Nephron (organoid): ENCODE data around the gene PALD1.

Experiments used
- H3K27ac Mint-ChIP-seq, 3 experiments: 2 replicates each; pipeline ENCODE4 v1.8.0; 2020; ENCODE audit warnings: mixed read lengths in 3 of 3, mild to moderate bottlenecking in 2 of 3, moderate library complexity in 1 of 3
- H3K27me3 Mint-ChIP-seq: 2 replicates; pipeline ENCODE4 v1.8.0; 2021; ENCODE audit warnings: low read depth, mild to moderate bottlenecking, moderate library complexity, mixed read lengths
- H3K36me3 Mint-ChIP-seq: 2 replicates; pipeline ENCODE4 v1.8.0; 2020; ENCODE audit warnings: low read depth, mixed read lengths
- H3K4me1 Mint-ChIP-seq: 2 replicates; pipeline ENCODE4 v1.8.0; 2020; ENCODE audit warnings: mixed read lengths
- H3K4me3 Mint-ChIP-seq, 3 experiments: 2 replicates each; pipeline ENCODE4 v1.8.0; 2020; ENCODE audit warnings: mild to moderate bottlenecking in 3 of 3, mixed read lengths in 3 of 3, moderate library complexity in 2 of 3
- H3K9me3 Mint-ChIP-seq: 2 replicates; pipeline ENCODE4 v1.8.0; 2020; ENCODE audit warnings: mixed read lengths
- CTCF ChIP-seq, 3 experiments: fragments of 200-600 bp; sonication (generic); IDR thresholded peaks; one replicate each; pipeline ENCODE4 v1.5.0; 2021; ENCODE audit warnings: antibody characterized with exemption in 3 of 3; ENCODE audit not compliant: unreplicated experiment in 3 of 3

The PALD1 gene

GRCh38 chr10:70493660-70494234 is 15.2 kb downstream of the PALD1 start:
- no peak overlapping the region for H3K27ac Mint-ChIP-seq
- no peak for TF ChIP-seq CTCF (IDR thresholded peaks at IDR 0.05; ENCODE audit: unreplicated experiment in 3 of 3)
- H3K36me3 Mint-ChIP-seq, result no peaks in the 10 kb centered on the region
- H3K27me3 Mint-ChIP-seq, result peaks cover under 1% of the 10 kb centered on the region
- peaks cover 6% of the 10 kb centered on the region for H3K4me1 Mint-ChIP-seq
- no peaks in the 10 kb centered on the region for H3K9me3 Mint-ChIP-seq
- H3K4me3 Mint-ChIP-seq, result no peak overlapping the region

- H3K27me3 Mint-ChIP-seq, result no peaks in the 10 kb centered on the region
- H3K4me1 Mint-ChIP-seq, result peaks cover 14% of the 10 kb centered on the region
- no peak for TF ChIP-seq CTCF (IDR thresholded peaks at IDR 0.05; ENCODE audit: unreplicated experiment in 3 of 3)
- H3K9me3 Mint-ChIP-seq, result no peaks in the 10 kb centered on the region
- no peaks in the 10 kb centered on the region for H3K36me3 Mint-ChIP-seq
- H3K4me3 Mint-ChIP-seq, result no peak overlapping the region
- H3K27ac Mint-ChIP-seq, result no peak overlapping the region
Observed at GRCh38 chr10:70494536-70494935, 16.0 kb downstream of the PALD1 start.

DNA sequence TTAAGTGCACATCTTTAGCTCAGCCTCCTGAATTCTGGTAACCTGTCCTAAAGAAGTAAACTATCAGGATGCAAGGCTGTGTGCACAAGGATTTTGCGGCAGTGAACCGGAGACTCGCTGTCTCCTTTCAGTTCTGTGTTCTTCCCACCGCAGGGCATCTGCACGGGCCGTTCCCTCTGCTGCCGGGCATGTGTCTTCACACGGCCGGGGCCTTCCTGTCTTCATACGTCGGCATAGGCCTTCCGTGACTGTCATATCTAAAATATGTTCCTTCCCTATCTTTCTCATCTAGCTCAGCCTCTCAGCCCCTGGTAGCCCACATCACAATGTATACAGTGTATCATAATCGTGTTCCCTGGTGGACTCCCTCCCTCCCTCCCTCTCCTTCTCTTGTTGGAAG is 16.4 kb downstream of the PALD1 start:
- Mint-ChIP-seq H3K36me3 (no peaks in the 10 kb centered on the region), H3K27me3 (no peaks in the 10 kb centered on the region), H3K4me3 (no peak overlapping the region), H3K4me1 (peaks cover 18% of the 10 kb centered on the region), H3K9me3 (no peaks in the 10 kb centered on the region), H3K27ac (no peak overlapping the region)
- TF ChIP-seq CTCF (IDR thresholded peaks at IDR 0.05; ENCODE audit: unreplicated experiment in 3 of 3), result no peak

- TF ChIP-seq CTCF (IDR thresholded peaks at IDR 0.05; ENCODE audit: unreplicated experiment in 3 of 3), result no peak
- Mint-ChIP-seq H3K4me3 (no peak overlapping the region), H3K36me3 (no peaks in the 10 kb centered on the region), H3K27ac (no peak overlapping the region), H3K27me3 (no peaks in the 10 kb centered on the region), H3K9me3 (no peaks in the 10 kb centered on the region), H3K4me1 (peaks cover 19% of the 10 kb centered on the region)
Observed at GRCh38 chr10:70495691-70496261, 17.2 kb downstream of the PALD1 start.

- peaks cover 19% of the 10 kb centered on the region for H3K4me1 Mint-ChIP-seq
- TF ChIP-seq CTCF (IDR thresholded peaks at IDR 0.05; ENCODE audit: unreplicated experiment in 3 of 3), result no peak
- no peak overlapping the region for H3K27ac Mint-ChIP-seq
- no peaks in the 10 kb centered on the region for H3K27me3 Mint-ChIP-seq
- H3K4me3 Mint-ChIP-seq, result no peak overlapping the region
- no peaks in the 10 kb centered on the region for H3K36me3 Mint-ChIP-seq
- H3K9me3 Mint-ChIP-seq, result no peaks in the 10 kb centered on the region
Observed at GRCh38 chr10:70496341-70497119, 18.0 kb downstream of the PALD1 start.
